ENCODE measurements around the gene RNF175. TPM values are rescaled to one million over a fixed set of nuclear protein-coding genes. Genes with fewer than 3 reads are reported as not detected.

Gene RNF175
- total RNA-seq, 6 experiments from 2014 or later, result 0.20 TPM; not detected in 5

DNA sequence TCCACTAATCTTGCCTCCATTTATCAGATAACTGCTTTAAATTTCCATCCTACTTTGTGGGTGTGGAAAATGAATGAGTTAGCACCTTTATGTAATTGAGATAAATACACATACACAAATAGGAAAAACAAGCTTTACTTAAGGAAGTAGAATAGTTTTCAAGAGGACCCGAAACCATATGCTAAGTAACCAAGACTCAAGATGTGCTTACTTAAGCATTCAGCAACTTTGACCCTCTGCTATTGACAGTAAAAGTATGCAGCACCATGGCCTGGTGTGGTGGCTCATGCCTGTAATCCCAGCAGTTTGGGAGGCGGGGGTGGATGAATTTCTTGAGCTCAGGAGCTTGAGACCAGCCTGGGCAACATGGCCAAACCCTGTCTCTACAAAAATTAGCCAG is 29.9 kb downstream of the RNF175 start:
- TF ChIP-seq CTCF (IDR thresholded peaks at IDR 0.05) (no peak), POLR2A (IDR thresholded peaks at IDR 0.05) (no peak)
- WGBS (ENCODE audit: insufficient coverage, low coverage, low lambda C conversion rate, missing lambda C conversion rate), result 79% methylated on average over 1 of the region's 2 CpGs
- Histone ChIP-seq H3K27me3 (no peaks in the 10 kb centered on the region), H3K27ac (no peak overlapping the region), H3K4me3 (no peak overlapping the region), H3K9me3 (no peaks in the 10 kb centered on the region), H3K4me1 (peaks cover 0 to 9% (median 4%) of the 10 kb centered on the region in 4 donors), H3K36me3 (no peaks in the 10 kb centered on the region)
- ATAC-seq (peak in 2 of 4 donors; percentile 26 to 35), DNase-seq (no peak)
- intact Hi-C loops (cut with DNase I), result no loop called here

DNA sequence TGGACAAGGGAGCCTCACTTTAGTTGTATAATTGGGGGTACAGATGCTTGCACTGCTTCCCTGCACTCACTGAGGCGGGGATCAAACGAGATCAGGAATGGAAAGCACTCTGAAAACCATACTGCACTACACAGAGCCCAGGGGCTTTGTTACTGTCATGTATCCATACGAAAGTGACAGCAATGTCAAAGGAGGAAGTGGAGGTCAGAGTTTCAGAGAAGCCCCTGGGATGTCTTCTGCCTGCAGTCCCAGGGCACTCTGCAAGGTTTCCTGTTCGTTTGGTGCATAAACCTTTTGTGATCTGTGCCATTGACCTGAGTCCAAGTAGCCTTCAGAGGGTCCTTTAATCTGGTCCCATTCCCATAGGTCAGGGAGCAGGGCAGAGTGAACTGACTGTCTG is 31.2 kb downstream of the RNF175 start:
- 65% methylated on average over 4 of the region's 4 CpGs for WGBS (ENCODE audit: insufficient coverage, low coverage, low lambda C conversion rate, missing lambda C conversion rate)
- Histone ChIP-seq H3K36me3 (no peaks in the 10 kb centered on the region), H3K27me3 (no peaks in the 10 kb centered on the region), H3K4me1 (peaks cover 0 to 9% (median 4%) of the 10 kb centered on the region in 4 donors), H3K9me3 (no peaks in the 10 kb centered on the region), H3K27ac (no peak overlapping the region), H3K4me3 (no peak overlapping the region)
- DNase-seq (no peak), ATAC-seq (peak in 2 of 4 donors; percentile 28 to 44)
- intact Hi-C loops (cut with DNase I), result no loop called here
- TF ChIP-seq CTCF (IDR thresholded peaks at IDR 0.05) (no peak), POLR2A (IDR thresholded peaks at IDR 0.05) (no peak)

- Histone ChIP-seq H3K27ac (no peak overlapping the region), H3K9me3 (no peaks in the 10 kb centered on the region), H3K36me3 (no peaks in the 10 kb centered on the region), H3K4me1 (peaks cover 0 to 9% (median 4%) of the 10 kb centered on the region in 4 donors), H3K4me3 (no peak overlapping the region), H3K27me3 (no peaks in the 10 kb centered on the region)
- WGBS (ENCODE audit: insufficient coverage, low coverage, low lambda C conversion rate, missing lambda C conversion rate), result 70% methylated on average over 5 of the region's 5 CpGs
- intact Hi-C loops (cut with DNase I), result no loop called here
- no peak for DNase-seq
- no peak for ATAC-seq
- no peak for TF ChIP-seq CTCF (IDR thresholded peaks at IDR 0.05)
- no peak for TF ChIP-seq POLR2A (IDR thresholded peaks at IDR 0.05)
Measured at GRCh38 chr4:153728151-153728550, 31.7 kb downstream of the RNF175 start.

GRCh38 chr4:153725831-153726154 is 34.0 kb downstream of the RNF175 start:
- Histone ChIP-seq H3K4me3 (no peak overlapping the region), H3K27ac (no peak overlapping the region), H3K36me3 (no peaks in the 10 kb centered on the region), H3K9me3 (no peaks in the 10 kb centered on the region), H3K27me3 (no peaks in the 10 kb centered on the region), H3K4me1 (peaks cover 0 to 9% (median 4%) of the 10 kb centered on the region in 4 donors)
- peak in 3 of 4 donors; percentile 27 to 57 (median 34) for ATAC-seq
- TF ChIP-seq CTCF (IDR thresholded peaks at IDR 0.05), result no peak
- DNase-seq, result no peak
- 75% methylated on average over 1 of the region's 1 CpG for WGBS (ENCODE audit: insufficient coverage, low coverage, low lambda C conversion rate, missing lambda C conversion rate)
- intact Hi-C loops (cut with DNase I), result no loop called here
